GM23338 (cell line): ENCODE results near the gene KHDC3L. TPM values are rescaled to one million over a fixed set of nuclear protein-coding genes. Genes with fewer than 3 reads are reported as not detected.

ENCODE experiments used
- ATAC-seq: fragments of 200-7000 bp; cut with Tn5 transposase; 3 replicates; pipeline ENCODE4 v1.9.1; 2020
- DNase-seq: peaks from one replicate; pipeline ENCODE4 v3.0.0-alpha.2; 2015; ENCODE audit warnings: low spot score
- H2AFZ ChIP-seq: fragments of 200-600 bp; sonication (generic); 2 replicates; pipeline ENCODE4 v1.8.0; 2016; ENCODE audit warnings: antibody characterized with exemption, mild to moderate bottlenecking, moderate library complexity
- H3F3A ChIP-seq: fragments of 200-600 bp; sonication (generic); replicated peaks from 2 replicates; pipeline ENCODE4 v1.8.0; 2017; ENCODE audit warnings: antibody characterized with exemption, mixed run types, low read depth
- H3K27ac ChIP-seq: fragments of 200-600 bp; sonication (generic); 2 replicates; pipeline ENCODE4 v1.6.1; 2016; ENCODE audit warnings: low read depth
- H3K27me3 ChIP-seq: fragments of 200-600 bp; sonication (generic); 2 replicates; pipeline ENCODE4 v1.8.0; 2016; ENCODE audit warnings: mild to moderate bottlenecking, mixed run types, moderate library complexity; ENCODE audit not compliant: insufficient read depth
- H3K36me3 ChIP-seq: fragments of 200-600 bp; sonication (generic); 2 replicates; pipeline ENCODE4 v1.8.0; 2016; ENCODE audit warnings: mild to moderate bottlenecking; ENCODE audit not compliant: insufficient read depth
- H3K4me1 ChIP-seq: fragments of 200-600 bp; sonication (generic); 2 replicates; pipeline ENCODE4 v1.8.0; 2016; ENCODE audit warnings: mild to moderate bottlenecking, moderate library complexity; ENCODE audit not compliant: insufficient read depth
- H3K4me2 ChIP-seq: fragments of 200-600 bp; sonication (generic); 2 replicates; pipeline ENCODE4 v1.7.1; 2017; ENCODE audit warnings: mixed run types
- H3K4me3 ChIP-seq: fragments of 200-600 bp; sonication (generic); 2 replicates; pipeline ENCODE4 v1.6.1; 2016; ENCODE audit warnings: mixed run types
- H3K79me2 ChIP-seq: fragments of 200-600 bp; sonication (generic); replicated peaks from 2 replicates; pipeline ENCODE4 v1.8.0; 2017; ENCODE audit warnings: mild to moderate bottlenecking; ENCODE audit not compliant: insufficient read depth
- H3K9me2 ChIP-seq: fragments of 200-600 bp; sonication (generic); 2 replicates; pipeline ENCODE4 v1.8.0; 2017; ENCODE audit not compliant: insufficient read depth
- H4K20me1 ChIP-seq: fragments of 200-600 bp; sonication (generic); replicated peaks from 2 replicates; pipeline ENCODE4 v1.8.0; 2017; ENCODE audit warnings: mild to moderate bottlenecking; ENCODE audit not compliant: insufficient read depth
- H3K27ac Mint-ChIP-seq: 2 replicates; pipeline ENCODE4 v1.8.0; 2020; ENCODE audit warnings: inconsistent platforms, mild to moderate bottlenecking, moderate library complexity, mixed read lengths
- H3K27me3 Mint-ChIP-seq: 3 replicates; pipeline ENCODE4 v1.8.0; 2022; ENCODE audit warnings: low read depth, mild to moderate bottlenecking, moderate library complexity, mixed read lengths, inconsistent platforms; ENCODE audit not compliant: insufficient read depth, poor library complexity
- H3K36me3 Mint-ChIP-seq: 3 replicates; pipeline ENCODE4 v1.8.0; 2021; ENCODE audit warnings: low read depth, mild to moderate bottlenecking, inconsistent platforms, moderate library complexity, mixed read lengths
- H3K4me1 Mint-ChIP-seq: 3 replicates; pipeline ENCODE4 v1.8.0; 2020; ENCODE audit warnings: mild to moderate bottlenecking, inconsistent platforms, mixed read lengths
- H3K4me3 Mint-ChIP-seq: 3 replicates; pipeline ENCODE4 v1.8.0; 2021; ENCODE audit warnings: moderate library complexity, mild to moderate bottlenecking, inconsistent platforms, mixed read lengths
- H3K9me3 Mint-ChIP-seq: 3 replicates; pipeline ENCODE4 v1.8.0; 2020; ENCODE audit warnings: moderate library complexity, mild to moderate bottlenecking, inconsistent platforms, mixed read lengths
- CREB1 ChIP-seq: fragments of 250-450 bp; sonication (Bioruptor Pico); IDR thresholded peaks from 2 replicates; pipeline ENCODE4 v1.5.0; 2020; ENCODE audit warnings: low read depth, mild to moderate bottlenecking, moderate library complexity
- EZH2 ChIP-seq: fragments of 200-600 bp; sonication (generic); IDR thresholded peaks from one replicate; pipeline ENCODE4 v1.8.0; 2017; ENCODE audit warnings: antibody characterized with exemption, mild to moderate bottlenecking, low read depth; ENCODE audit not compliant: unreplicated experiment
- EZH2phosphoT487 ChIP-seq: fragments of 200-600 bp; sonication (generic); IDR thresholded peaks from one replicate; pipeline ENCODE4 v1.8.1; 2018; ENCODE audit warnings: antibody characterized with exemption; ENCODE audit not compliant: unreplicated experiment
- JUNB ChIP-seq: IDR thresholded peaks from one replicate; pipeline ENCODE4 v1.6.1; 2016; ENCODE audit warnings: antibody characterized with exemption; ENCODE audit not compliant: unreplicated experiment
- NANOG ChIP-seq: IDR thresholded peaks from 2 replicates; pipeline ENCODE4 v1.6.1; 2016; ENCODE audit warnings: antibody characterized with exemption, borderline replicate concordance
- POLR2AphosphoS5 ChIP-seq: IDR thresholded peaks from 2 replicates; pipeline ENCODE4 v1.6.1; 2016; ENCODE audit warnings: antibody characterized with exemption, low read depth
- STAT1 ChIP-seq: IDR thresholded peaks from one replicate; pipeline ENCODE4 v1.6.1; 2016; ENCODE audit warnings: antibody characterized with exemption; ENCODE audit not compliant: unreplicated experiment
- ZNF114 ChIP-seq: fragments of 250-450 bp; sonication (Bioruptor Pico); IDR thresholded peaks from 2 replicates; pipeline ENCODE4 v1.5.0; 2020; ENCODE audit warnings: mild to moderate bottlenecking, moderate library complexity
- ZNF331 ChIP-seq: fragments of 250-450 bp; sonication (Bioruptor Pico); IDR thresholded peaks from 2 replicates; pipeline ENCODE4 v1.5.0; 2020; ENCODE audit warnings: low read depth, mild to moderate bottlenecking, moderate library complexity
- polyA plus RNA-seq: library from polyadenylated mRNA; unstranded; fragments of >200 nt; fragmentation: Nextera tagmentation; extraction: Ambion mirVana; gene quantifications from 2 replicates; pipeline ENCODE4 v1.2.1, GENCODE V29; 2016
- total RNA-seq: library from RNA; depleted of rRNA; stranded (reverse); fragments of >200 nt; shearing (Covaris generic); gene quantifications from 2 replicates; pipeline ENCODE4 v1.2.3, GENCODE V29; 2014
- TF ChIP-seq, protein P1 (sequence below): IDR thresholded peaks from one replicate; pipeline ENCODE4 v1.6.1; 2018; ENCODE audit warnings: antibody characterized with exemption; ENCODE audit not compliant: unreplicated experiment
- TF ChIP-seq, protein P2 (sequence below): fragments of 250-450 bp; sonication (Bioruptor Pico); IDR thresholded peaks from 2 replicates; pipeline ENCODE4 v1.5.0; 2020; ENCODE audit warnings: mild to moderate bottlenecking, moderate library complexity
- TF ChIP-seq, protein P3 (sequence below): IDR thresholded peaks from 2 replicates; pipeline ENCODE4 v1.6.1; 2016; ENCODE audit warnings: antibody characterized with exemption
- TF ChIP-seq, protein P4 (sequence below), 2 experiments: fragments of 200-600 bp in 1 of 2; sonication (generic) in 1 of 2; conservative IDR thresholded peaks; 2 replicates each; pipeline versions ENCODE4 v1.5.1 to v1.6.1; 2016 to 2017; ENCODE audit warnings: antibody characterized with exemption in 2 of 2, low read depth in 2 of 2, mild to moderate bottlenecking in 2 of 2, moderate library complexity in 1 of 2

KHDC3L gene
- total and polyA plus RNA-seq, 2 experiments from 2014 or later = not detected

DNA sequence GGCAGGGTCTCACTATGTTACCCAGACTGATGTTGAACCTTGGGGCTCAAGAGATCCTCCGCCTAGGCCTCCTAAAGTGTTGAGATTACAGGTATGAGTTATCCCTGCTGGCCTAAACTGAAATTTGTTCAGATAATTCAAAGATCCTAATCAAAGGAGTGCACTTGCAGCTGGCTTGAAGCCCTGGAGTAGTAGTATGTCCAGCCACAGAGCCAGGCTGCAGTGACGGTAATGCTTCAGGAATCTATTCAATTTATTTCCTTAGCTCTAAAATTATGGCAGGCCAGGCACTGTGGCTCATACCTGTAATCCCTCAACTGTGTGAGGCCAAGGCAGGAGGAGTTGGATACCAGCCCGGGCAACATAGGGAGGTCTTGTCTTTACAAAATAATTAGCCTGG lies 30.8 kb downstream of the KHDC3L start:
- Histone ChIP-seq H3K4me2 (no peak overlapping the region), H3K9me2 (no peaks in the 10 kb centered on the region), H3K4me1 (peaks cover 8% of the 10 kb centered on the region), H3F3A (0 out of 2 replicates have a peak, but pooled peaks cover 9% of the 10 kb centered on the region), H3K27ac (no peak overlapping the region), H4K20me1 (no peaks in the 10 kb centered on the region), H3K36me3 (no peaks in the 10 kb centered on the region), H3K4me3 (no peak overlapping the region), H3K79me2 (no peaks in the 10 kb centered on the region), H2AFZ (no peak overlapping the region), H3K27me3 (peaks cover 4% of the 10 kb centered on the region; the same call in 1 of the 2 replicates)
- no peak for ATAC-seq
- peaks cover under 1% of the 10 kb centered on the region; the same call in 1 of the 3 replicates for H3K9me3 Mint-ChIP-seq
- TF ChIP-seq POLR2AphosphoS5 (no peak), ZNF331 (CRISPR knock-in tag) (no peak), JUNB (no peak), EZH2 (no peak), STAT1 (no peak), ZNF114 (no peak), EZH2phosphoT487 (no peak), NANOG (no peak), CREB1 (no peak)
- TF ChIP-seq, protein P1, sequence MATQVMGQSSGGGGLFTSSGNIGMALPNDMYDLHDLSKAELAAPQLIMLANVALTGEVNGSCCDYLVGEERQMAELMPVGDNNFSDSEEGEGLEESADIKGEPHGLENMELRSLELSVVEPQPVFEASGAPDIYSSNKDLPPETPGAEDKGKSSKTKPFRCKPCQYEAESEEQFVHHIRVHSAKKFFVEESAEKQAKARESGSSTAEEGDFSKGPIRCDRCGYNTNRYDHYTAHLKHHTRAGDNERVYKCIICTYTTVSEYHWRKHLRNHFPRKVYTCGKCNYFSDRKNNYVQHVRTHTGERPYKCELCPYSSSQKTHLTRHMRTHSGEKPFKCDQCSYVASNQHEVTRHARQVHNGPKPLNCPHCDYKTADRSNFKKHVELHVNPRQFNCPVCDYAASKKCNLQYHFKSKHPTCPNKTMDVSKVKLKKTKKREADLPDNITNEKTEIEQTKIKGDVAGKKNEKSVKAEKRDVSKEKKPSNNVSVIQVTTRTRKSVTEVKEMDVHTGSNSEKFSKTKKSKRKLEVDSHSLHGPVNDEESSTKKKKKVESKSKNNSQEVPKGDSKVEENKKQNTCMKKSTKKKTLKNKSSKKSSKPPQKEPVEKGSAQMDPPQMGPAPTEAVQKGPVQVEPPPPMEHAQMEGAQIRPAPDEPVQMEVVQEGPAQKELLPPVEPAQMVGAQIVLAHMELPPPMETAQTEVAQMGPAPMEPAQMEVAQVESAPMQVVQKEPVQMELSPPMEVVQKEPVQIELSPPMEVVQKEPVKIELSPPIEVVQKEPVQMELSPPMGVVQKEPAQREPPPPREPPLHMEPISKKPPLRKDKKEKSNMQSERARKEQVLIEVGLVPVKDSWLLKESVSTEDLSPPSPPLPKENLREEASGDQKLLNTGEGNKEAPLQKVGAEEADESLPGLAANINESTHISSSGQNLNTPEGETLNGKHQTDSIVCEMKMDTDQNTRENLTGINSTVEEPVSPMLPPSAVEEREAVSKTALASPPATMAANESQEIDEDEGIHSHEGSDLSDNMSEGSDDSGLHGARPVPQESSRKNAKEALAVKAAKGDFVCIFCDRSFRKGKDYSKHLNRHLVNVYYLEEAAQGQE = no peak
- TF ChIP-seq, protein P2, sequence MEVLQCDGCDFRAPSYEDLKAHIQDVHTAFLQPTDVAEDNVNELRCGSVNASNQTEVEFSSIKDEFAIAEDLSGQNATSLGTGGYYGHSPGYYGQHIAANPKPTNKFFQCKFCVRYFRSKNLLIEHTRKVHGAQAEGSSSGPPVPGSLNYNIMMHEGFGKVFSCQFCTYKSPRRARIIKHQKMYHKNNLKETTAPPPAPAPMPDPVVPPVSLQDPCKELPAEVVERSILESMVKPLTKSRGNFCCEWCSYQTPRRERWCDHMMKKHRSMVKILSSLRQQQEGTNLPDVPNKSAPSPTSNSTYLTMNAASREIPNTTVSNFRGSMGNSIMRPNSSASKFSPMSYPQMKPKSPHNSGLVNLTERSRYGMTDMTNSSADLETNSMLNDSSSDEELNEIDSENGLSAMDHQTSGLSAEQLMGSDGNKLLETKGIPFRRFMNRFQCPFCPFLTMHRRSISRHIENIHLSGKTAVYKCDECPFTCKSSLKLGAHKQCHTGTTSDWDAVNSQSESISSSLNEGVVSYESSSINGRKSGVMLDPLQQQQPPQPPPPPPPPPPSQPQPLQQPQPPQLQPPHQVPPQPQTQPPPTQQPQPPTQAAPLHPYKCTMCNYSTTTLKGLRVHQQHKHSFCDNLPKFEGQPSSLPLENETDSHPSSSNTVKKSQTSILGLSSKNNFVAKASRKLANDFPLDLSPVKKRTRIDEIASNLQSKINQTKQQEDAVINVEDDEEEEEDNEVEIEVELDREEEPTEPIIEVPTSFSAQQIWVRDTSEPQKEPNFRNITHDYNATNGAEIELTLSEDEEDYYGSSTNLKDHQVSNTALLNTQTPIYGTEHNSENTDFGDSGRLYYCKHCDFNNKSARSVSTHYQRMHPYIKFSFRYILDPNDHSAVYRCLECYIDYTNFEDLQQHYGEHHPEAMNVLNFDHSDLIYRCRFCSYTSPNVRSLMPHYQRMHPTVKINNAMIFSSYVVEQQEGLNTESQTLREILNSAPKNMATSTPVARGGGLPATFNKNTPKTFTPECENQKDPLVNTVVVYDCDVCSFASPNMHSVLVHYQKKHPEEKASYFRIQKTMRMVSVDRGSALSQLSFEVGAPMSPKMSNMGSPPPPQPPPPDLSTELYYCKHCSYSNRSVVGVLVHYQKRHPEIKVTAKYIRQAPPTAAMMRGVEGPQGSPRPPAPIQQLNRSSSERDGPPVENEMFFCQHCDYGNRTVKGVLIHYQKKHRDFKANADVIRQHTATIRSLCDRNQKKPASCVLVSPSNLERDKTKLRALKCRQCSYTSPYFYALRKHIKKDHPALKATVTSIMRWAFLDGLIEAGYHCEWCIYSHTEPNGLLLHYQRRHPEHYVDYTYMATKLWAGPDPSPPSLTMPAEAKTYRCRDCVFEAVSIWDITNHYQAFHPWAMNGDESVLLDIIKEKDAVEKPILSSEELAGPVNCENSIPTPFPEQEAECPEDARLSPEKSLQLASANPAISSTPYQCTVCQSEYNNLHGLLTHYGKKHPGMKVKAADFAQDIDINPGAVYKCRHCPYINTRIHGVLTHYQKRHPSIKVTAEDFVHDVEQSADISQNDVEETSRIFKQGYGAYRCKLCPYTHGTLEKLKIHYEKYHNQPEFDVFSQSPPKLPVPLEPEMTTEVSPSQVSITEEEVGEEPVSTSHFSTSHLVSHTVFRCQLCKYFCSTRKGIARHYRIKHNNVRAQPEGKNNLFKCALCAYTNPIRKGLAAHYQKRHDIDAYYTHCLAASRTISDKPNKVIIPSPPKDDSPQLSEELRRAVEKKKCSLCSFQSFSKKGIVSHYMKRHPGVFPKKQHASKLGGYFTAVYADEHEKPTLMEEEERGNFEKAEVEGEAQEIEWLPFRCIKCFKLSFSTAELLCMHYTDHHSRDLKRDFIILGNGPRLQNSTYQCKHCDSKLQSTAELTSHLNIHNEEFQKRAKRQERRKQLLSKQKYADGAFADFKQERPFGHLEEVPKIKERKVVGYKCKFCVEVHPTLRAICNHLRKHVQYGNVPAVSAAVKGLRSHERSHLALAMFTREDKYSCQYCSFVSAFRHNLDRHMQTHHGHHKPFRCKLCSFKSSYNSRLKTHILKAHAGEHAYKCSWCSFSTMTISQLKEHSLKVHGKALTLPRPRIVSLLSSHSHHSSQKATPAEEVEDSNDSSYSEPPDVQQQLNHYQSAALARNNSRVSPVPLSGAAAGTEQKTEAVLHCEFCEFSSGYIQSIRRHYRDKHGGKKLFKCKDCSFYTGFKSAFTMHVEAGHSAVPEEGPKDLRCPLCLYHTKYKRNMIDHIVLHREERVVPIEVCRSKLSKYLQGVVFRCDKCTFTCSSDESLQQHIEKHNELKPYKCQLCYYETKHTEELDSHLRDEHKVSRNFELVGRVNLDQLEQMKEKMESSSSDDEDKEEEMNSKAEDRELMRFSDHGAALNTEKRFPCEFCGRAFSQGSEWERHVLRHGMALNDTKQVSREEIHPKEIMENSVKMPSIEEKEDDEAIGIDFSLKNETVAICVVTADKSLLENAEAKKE (CRISPR knock-in tag) = no peak
- TF ChIP-seq, protein P3, sequence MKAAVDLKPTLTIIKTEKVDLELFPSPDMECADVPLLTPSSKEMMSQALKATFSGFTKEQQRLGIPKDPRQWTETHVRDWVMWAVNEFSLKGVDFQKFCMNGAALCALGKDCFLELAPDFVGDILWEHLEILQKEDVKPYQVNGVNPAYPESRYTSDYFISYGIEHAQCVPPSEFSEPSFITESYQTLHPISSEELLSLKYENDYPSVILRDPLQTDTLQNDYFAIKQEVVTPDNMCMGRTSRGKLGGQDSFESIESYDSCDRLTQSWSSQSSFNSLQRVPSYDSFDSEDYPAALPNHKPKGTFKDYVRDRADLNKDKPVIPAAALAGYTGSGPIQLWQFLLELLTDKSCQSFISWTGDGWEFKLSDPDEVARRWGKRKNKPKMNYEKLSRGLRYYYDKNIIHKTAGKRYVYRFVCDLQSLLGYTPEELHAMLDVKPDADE = no peak
- TF ChIP-seq, protein P4, sequence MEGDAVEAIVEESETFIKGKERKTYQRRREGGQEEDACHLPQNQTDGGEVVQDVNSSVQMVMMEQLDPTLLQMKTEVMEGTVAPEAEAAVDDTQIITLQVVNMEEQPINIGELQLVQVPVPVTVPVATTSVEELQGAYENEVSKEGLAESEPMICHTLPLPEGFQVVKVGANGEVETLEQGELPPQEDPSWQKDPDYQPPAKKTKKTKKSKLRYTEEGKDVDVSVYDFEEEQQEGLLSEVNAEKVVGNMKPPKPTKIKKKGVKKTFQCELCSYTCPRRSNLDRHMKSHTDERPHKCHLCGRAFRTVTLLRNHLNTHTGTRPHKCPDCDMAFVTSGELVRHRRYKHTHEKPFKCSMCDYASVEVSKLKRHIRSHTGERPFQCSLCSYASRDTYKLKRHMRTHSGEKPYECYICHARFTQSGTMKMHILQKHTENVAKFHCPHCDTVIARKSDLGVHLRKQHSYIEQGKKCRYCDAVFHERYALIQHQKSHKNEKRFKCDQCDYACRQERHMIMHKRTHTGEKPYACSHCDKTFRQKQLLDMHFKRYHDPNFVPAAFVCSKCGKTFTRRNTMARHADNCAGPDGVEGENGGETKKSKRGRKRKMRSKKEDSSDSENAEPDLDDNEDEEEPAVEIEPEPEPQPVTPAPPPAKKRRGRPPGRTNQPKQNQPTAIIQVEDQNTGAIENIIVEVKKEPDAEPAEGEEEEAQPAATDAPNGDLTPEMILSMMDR (conservative IDR thresholded peaks at IDR 0.05; ENCODE audit: low read depth in 2 of 2) = no peak
- H3K4me1 Mint-ChIP-seq = peaks cover 10% of the 10 kb centered on the region; the same call in 2 of the 3 replicates
- H3K27me3 Mint-ChIP-seq = peaks cover 2% of the 10 kb centered on the region
- no peak for DNase-seq
- no peak overlapping the region for H3K27ac Mint-ChIP-seq
- no peak overlapping the region for H3K4me3 Mint-ChIP-seq
- H3K36me3 Mint-ChIP-seq = peaks cover under 1% of the 10 kb centered on the region; the same call in 1 of the 3 replicates
